ENCODE data around the gene CTSV. TPM values are rescaled to one million over a fixed set of nuclear protein-coding genes. Genes with fewer than 3 reads are reported as not detected.

CTSV gene
- total and polyA plus RNA-seq, 10 of the 15 experiments (the other 5 are each of a cell fraction or from before 2014, with no cell fraction given), result 0.10 to 0.51 (median 0.19) TPM; not detected in 1

- TF ChIP-seq RFX5 (IDR thresholded peaks at IDR 0.05; ENCODE audit: low read depth, low read length), result no peak
These were observed 25.2 kb upstream of the CTSV start (continued) for GRCh38 chr9:97064176-97064575.

- no TSS peak for BruUV-seq (replicated peaks)
- DNase-seq (ENCODE audit: low read depth, low spot score), result no peak
- ChIA-PET POLR2A (interaction anchor here (0.6 kb wide), 1 partner anchor 654 kb away, joined by 8 read pairs; no protein-coding TSS in a partner anchor), SMC1A (ENCODE audit: uncharacterized antibody, unreplicated experiment) (interaction anchor here (1.6 kb wide), 1 partner anchor 204 kb away, joined by 3 read pairs; no protein-coding TSS in a partner anchor), RAD21 (ENCODE audit: unreplicated experiment) (no interaction called here), CTCF (no interaction called here)
- in situ Hi-C loops (cut with MboI), result no loop called here
- Histone ChIP-seq H3K4me2 (ENCODE audit: control insufficient read depth, insufficient read depth) (no peak overlapping the region), H3K9ac (ENCODE audit: control insufficient read depth, insufficient read depth, low read length) (no peak overlapping the region), H3K79me2 (ENCODE audit: control insufficient read depth, insufficient read depth, low read length) (no peaks in the 10 kb centered on the region), H3K9me3 (replicated peaks; ENCODE audit: control insufficient read depth, insufficient read depth, low read length) (no peaks in the 10 kb centered on the region; the same call in 2 of the 3 replicates), H3K27ac (ENCODE audit: control insufficient read depth, insufficient read depth) (no peak overlapping the region), H4K20me1 (ENCODE audit: control insufficient read depth, insufficient read depth) (no peaks in the 10 kb centered on the region), H3K27me3 (replicated peaks in 1 of 2; ENCODE audit: control insufficient read depth in 2 of 2, insufficient read depth in 2 of 2, low read length in 1 of 2) (no peaks in the 10 kb centered on the region; a peak in 1 of 4 replicates), H3K36me3 (ENCODE audit: control insufficient read depth in 2 of 2, insufficient read depth in 2 of 2, low read length in 1 of 2) (no peaks in the 10 kb centered on the region), H3K4me1 (ENCODE audit: control insufficient read depth, insufficient read depth, low read length) (no peaks in the 10 kb centered on the region), H2AFZ (ENCODE audit: control insufficient read depth, low read depth, low read length) (no peak overlapping the region), H3K4me3 (no peak overlapping the region)
- intact Hi-C loops (cut with micrococcal nuclease; ENCODE audit: unreplicated experiment), result no loop called here
- TF ChIP-seq PAX5 (IDR thresholded peaks at IDR 0.05; ENCODE audit: borderline replicate concordance, low read depth, low read length) (no peak), RB1 (IDR thresholded peaks at IDR 0.05; ENCODE audit: borderline replicate concordance) (no peak), SIX5 (IDR thresholded peaks at IDR 0.05; ENCODE audit: low read depth, low read length, severe bottlenecking) (no peak), POLR2AphosphoS2 (IDR thresholded peaks at IDR 0.05; ENCODE audit: low read depth, low read length) (no peak), USF1 (IDR thresholded peaks at IDR 0.05; ENCODE audit: borderline replicate concordance, extremely low read length, insufficient read depth, low read depth, low read length) (no peak), HDAC6 (IDR thresholded peaks at IDR 0.05; ENCODE audit: unreplicated experiment) (no peak), WRNIP1 (IDR thresholded peaks at IDR 0.05; ENCODE audit: borderline replicate concordance, low read depth, low read length) (no peak), GATAD2B (conservative IDR thresholded peaks at IDR 0.05; ENCODE audit: low read depth) (no peak), BACH1 (IDR thresholded peaks at IDR 0.05; ENCODE audit: borderline replicate concordance) (no peak), CHD4 (IDR thresholded peaks at IDR 0.05) (no peak), MYC (IDR thresholded peaks at IDR 0.05; ENCODE audit: insufficient read depth, insufficient read length, insufficient replicate concordance, low read length, severe bottlenecking) (no peak), CBX5 (IDR thresholded peaks at IDR 0.05; ENCODE audit: low read depth) (no peak), PRDM15 (CRISPR knock-in tag; IDR thresholded peaks at IDR 0.05) (no peak), TBL1XR1 (IDR thresholded peaks at IDR 0.05; ENCODE audit: low read depth, low read length) (no peak), MTA3 (IDR thresholded peaks at IDR 0.05; ENCODE audit: borderline replicate concordance, low read length) (no peak)
- ATAC-seq, result no peak
- WGBS (ENCODE audit: insufficient coverage, insufficient replicate concordance, low lambda C conversion rate, missing lambda C conversion rate), result 21% methylated on average over 3 of the region's 3 CpGs
- FAIRE-seq, result no peak
These were observed 21.9 kb upstream of the CTSV start for GRCh38 chr9:97060796-97061195.

All from GM12878 (cell line).